HG03135 (cell line): Measurements from ENCODE around the gene LNP1.
"Not testable (repeated sequence)": the region's sequence is repeated elsewhere in the genome, so short reads cannot be mapped to it uniquely, and the experiment has no call there.

Experiments
- ATAC-seq: cut with Tn5 transposase; IDR thresholded peaks from one replicate; pipeline ENCODE4 v1.9.1; 2021; ENCODE audit warnings: mild to moderate bottlenecking, moderate library complexity; ENCODE audit not compliant: unreplicated experiment

LNP1 gene

GRCh38 chr3:100471444-100471843, 70.1 kb downstream of the LNP1 start:
- no peak for ATAC-seq

GRCh38 chr3:100477851-100478360, 76.6 kb downstream of the LNP1 start:
- ATAC-seq = not testable (repeated sequence)

DNA sequence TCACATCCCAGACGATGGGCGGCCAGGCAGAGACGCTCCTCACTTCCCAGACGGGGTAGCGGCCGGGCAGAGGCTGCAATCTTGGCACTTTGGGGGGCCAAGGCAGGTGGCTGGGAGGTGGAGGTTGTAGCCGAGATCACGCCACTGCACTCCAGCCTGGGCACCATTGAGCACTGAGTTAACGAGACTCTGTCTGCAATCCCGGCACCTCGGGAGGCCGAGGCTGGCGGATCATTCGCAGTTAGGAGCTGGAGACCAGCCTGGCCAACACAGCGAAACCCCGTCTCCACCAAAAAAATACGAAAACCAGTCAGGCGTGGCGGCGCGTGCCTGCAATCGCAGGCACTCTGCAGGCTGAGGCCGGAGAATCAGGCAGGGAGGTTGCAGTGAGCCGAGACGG, 77.2 kb downstream of the LNP1 start:
- ATAC-seq = not testable (repeated sequence)

DNA sequence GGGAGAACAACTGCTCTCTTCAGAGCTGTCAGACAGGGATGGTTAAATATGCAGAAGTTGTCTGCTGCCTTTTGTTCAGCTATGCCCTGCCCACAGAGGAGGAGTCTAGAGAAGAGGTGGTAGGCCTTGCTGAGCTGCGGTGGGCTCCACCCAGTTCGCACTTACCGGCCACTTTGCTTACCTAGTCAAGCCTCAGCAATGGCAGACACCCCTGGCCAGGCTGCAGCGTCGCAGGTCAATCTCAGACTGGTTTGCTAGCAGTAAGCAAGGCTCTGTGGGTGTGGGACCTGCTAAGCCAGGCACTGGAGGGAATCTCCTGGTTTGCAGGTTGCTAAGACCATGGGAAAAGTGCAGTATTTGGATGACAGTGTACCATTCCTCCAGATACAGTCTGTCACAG, 78.7 kb downstream of the LNP1 start:
- ATAC-seq = no peak

DNA sequence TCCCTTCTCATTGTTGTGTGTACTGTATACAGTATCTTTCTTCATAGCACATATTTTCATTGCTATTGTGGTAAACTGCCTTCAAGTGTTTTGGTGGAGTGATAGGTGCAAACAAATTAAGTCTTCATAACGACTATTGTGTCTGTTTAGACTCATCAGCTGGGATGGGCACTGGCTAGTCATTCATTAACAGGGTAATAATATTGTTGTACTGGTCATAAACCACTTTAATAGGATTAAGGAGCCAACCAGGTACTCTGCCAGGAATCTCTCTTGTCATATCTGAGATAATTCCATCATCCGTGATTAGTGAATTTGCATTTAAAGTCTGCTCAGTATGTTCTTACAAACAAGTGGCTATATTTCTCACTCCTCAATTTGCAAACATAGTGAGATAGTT, 80.8 kb downstream of the LNP1 start:
- no peak for ATAC-seq

- ATAC-seq = no peak
Measured at GRCh38 chr3:100483529-100483928, 82.2 kb downstream of the LNP1 start.

- no peak for ATAC-seq
Measured at GRCh38 chr3:100486808-100487207, 85.5 kb downstream of the LNP1 start.

- no peak for ATAC-seq
Measured at GRCh38 chr3:100489118-100489517, 87.8 kb downstream of the LNP1 start.

DNA sequence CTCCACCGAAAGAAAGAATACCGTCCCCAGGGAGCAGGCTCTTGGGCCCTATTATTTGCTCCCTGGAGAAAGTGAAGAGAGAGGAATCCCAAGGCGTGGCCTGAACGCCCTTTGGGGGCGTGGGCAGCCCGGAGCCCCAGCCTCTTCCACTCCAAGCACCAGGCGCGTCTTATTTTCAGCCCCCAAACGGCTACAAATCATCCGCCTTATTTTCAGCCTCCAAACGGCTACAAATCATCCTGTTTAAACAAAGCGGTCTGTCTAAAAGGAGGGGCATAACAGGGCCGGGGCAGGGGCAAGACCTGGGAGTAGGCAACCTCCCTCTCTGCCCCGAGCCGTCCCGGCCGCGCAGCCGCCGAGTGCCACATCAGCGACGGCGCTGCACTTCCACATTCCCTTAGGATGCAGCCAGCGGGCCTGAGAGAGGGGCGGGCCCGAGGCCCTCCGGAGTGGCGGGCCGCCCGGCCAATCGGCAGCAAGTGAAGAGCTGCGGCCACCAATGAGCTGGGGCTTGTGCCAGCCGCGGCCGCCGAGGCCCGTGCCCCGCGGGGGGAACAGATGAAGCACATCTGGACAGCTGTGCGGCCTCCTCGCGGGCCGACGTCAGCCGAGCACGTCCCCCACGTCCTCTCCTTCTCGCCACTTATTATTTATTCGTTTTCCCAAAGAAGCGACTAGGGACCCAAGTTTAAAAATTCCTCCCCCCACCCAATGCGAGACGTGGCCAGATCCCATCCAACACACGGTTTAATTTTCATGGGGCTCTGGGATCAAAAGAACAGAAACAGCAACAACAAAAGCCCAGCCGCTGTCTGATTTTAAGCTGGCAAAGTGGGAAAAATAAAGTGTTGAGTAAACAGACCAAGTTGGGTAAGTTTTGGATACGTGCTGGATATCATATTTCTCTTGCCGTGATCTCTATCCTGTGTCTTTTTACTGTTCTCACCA, 91.0 kb downstream of the LNP1 start, which contains the start of gene TMEM45A:
TMEM45A (plus strand) TSS at position 561 of the 948 bp plus-strand sequence. CDS start 62,593 bp downstream, outside the sequence.
- ATAC-seq = peak; percentile 99

DNA sequence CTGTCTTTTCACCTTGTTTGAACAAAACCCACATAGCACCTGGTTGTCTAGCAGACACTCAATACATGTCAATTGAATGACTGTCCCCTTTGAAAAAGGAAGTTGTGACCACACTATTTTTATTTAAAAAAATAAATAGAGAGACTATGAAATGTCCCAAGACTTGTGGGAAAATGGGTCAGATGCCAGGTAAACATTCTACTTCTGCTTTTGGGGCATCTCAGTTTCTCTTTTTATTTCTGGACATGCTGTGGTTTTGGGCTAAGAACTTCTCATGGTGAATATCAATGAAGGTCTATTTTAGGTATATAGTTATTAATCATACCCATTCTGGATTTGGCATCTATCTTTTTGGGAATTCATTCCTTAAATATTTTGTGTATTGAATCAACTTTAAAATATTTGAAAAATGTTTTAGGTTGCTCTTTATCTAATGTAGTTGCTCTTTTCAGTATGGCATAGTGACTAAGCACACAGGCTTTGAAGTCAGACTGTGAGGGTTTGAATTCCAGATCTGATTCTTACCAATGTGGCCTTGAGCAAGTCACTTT, 95.4 kb downstream of the LNP1 start:
- ATAC-seq = peak; percentile 36

- ATAC-seq = no peak
Measured at GRCh38 chr3:100499651-100500050, 98.3 kb downstream of the LNP1 start.

- no peak for ATAC-seq
Measured at GRCh38 chr3:100500320-100500880, 99.1 kb downstream of the LNP1 start.

DNA sequence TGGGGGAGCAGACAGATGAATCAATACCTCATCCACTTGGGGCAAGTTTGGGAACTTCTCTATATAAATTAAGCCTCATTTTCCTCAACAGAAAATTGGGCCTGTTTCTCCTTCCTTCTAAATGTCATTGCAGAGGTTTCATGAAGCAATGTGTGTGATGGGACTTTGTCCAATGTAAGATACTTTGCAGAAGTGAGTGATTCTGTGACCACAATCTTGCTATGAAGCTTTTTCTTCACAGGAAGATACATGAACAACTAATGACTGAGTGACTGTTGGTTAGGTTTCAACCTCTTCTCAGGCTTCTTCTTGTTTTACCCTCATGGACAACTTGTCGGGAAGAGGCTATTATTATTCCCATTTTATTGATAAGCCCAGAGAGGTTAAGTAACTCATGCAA, 102.1 kb downstream of the LNP1 start:
- no peak for ATAC-seq
